GM10266 (cell line): Measurements from ENCODE around the gene ANKS6.

Experiments
- DNase-seq: peaks from one replicate; pipeline ENCODE4 v3.0.0; 2012; ENCODE audit errors: extremely low spot score
- TF ChIP-seq, protein P1 (sequence below): IDR thresholded peaks from 2 replicates; pipeline ENCODE4 v1.5.1; 2012; ENCODE audit warnings: mild to moderate bottlenecking, low read depth; ENCODE audit not compliant: control insufficient read depth, insufficient read depth; ENCODE audit errors: missing control alignments

Gene ANKS6

DNA sequence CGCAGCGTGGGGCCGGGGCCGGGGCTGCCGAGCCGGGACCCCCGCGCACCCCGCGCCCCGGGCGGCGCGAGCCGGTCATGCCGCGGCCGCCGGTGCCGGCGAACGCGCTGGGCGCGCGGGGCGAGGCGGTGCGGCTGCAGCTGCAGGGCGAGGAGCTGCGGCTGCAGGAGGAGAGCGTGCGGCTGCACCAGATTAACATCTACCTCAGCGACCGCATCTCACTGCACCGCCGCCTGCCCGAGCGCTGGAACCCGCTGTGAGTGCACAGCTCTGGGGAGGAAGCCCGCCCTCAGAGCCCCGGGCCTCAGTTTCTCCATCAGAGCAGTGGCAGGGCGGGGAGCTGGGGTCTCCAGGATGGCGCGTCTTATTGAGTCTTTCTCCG, 11.4 kb upstream of the ANKS6 start:
- no peak for DNase-seq
- TF ChIP-seq, protein P1, sequence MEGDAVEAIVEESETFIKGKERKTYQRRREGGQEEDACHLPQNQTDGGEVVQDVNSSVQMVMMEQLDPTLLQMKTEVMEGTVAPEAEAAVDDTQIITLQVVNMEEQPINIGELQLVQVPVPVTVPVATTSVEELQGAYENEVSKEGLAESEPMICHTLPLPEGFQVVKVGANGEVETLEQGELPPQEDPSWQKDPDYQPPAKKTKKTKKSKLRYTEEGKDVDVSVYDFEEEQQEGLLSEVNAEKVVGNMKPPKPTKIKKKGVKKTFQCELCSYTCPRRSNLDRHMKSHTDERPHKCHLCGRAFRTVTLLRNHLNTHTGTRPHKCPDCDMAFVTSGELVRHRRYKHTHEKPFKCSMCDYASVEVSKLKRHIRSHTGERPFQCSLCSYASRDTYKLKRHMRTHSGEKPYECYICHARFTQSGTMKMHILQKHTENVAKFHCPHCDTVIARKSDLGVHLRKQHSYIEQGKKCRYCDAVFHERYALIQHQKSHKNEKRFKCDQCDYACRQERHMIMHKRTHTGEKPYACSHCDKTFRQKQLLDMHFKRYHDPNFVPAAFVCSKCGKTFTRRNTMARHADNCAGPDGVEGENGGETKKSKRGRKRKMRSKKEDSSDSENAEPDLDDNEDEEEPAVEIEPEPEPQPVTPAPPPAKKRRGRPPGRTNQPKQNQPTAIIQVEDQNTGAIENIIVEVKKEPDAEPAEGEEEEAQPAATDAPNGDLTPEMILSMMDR, result no peak

DNA sequence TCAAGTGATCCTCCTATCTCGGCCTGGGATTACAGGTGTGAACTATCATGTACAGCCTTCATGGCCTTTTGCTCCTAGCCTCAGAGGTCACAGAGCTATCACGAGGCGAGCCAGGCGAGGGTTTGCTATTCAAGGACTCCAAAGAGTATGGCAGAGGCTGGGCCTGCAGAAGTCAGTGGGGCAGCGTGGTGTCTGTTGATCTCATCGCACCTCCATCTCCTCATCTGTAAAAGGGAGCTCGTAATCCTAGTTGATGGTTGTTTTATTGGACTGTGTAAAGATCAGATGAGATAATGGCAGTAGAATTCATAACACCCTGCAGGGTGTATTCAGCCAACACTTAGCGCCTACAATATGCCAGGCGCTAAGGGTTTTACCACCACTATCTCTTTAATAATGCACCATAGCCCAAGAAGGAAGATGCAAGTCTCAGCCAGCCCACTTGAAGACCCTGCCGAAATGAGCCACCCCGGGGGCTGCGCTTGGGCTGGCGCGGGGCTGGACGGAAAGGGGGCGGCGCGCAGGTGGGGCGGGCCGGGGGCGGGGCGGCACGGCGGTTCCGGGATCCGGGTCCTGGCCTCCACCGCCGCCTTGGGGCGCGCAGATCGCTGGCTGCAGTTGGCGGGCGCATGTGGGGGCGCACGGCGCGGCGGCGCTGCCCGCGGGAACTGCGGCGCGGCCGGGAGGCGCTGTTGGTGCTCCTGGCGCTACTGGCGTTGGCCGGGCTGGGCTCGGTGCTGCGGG, 10.9 kb upstream of the ANKS6 start, which contains the start of gene GALNT12:
TSS of gene GALNT12 (plus strand) at position 601 of the 744 bp plus-strand sequence. CDS start at position 630, 29 bp downstream.
- TF ChIP-seq, protein P1, result peak; percentile 8

DNA sequence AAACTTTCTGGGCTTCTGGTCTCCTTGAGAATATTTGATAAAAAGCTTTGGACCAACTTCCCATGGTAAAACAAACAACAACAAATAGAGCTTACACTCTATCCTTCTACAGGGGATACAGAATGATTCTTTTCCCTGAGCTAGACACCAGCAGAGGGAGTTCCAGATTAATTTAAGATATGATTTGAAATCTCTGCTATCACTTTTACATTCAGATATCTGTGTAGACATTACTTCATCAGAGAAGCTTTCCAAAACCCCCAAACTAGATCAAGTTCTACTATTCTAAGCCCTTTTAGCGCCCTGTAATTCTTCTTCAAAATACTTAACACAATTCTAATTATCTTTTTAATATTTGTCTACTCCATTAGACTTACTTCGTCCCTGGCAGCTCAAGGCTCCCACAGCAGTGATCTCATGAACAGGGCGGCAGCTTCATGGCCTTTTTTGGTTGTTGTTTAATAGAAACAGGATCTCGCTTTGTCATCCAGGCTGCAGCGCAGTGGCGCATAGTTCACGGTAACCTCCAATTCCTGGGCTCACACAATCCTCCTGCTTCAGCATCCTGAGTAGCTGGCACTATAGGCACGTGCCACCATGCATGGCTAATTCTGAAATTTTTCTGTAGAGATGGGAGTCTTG, 10.2 kb upstream of the ANKS6 start:
- TF ChIP-seq, protein P1, result no peak
- no peak for DNase-seq

More for the DNA sequence above, 10.9 kb upstream of the ANKS6 start, which contains the start of gene GALNT12:
- peak; percentile 88 for DNase-seq

DNA sequence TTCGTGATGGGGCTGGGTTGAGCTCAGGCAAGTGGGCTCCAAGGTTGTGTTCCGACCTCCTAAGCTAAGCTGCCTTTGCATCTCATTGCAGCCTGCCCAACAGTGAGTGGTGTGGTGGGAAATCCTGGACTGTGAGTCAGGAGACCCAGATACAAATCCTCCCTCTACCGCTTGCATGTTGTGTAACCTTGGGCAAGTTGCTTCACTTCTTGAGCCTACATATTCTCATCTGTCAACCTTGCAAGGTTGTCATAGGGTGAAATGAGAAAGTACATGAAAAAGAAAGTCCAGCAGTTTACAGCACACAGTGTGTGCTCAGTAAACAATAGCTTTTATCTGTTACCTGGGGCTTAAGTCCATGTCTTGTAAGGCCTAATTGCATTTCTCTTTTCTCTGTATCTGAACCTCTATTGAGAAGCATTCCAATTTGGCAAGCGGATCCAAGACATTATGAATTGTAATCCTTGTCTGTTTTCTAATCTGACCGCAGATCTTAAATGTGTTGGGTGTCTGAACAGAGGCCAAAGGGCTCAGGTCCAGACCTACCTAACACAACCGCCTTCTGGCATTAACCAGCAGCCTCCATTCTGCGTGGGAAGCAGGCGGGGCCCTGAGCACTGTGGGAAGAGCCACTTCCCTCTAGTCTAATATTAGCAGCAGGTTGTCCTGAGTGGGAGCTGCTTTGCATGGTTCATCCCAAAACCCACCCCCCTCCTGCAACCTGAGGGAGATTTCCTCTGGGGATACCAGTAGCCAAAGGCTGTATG, 9.3 kb upstream of the ANKS6 start:
- no peak for DNase-seq
- TF ChIP-seq, protein P1, result no peak

DNA sequence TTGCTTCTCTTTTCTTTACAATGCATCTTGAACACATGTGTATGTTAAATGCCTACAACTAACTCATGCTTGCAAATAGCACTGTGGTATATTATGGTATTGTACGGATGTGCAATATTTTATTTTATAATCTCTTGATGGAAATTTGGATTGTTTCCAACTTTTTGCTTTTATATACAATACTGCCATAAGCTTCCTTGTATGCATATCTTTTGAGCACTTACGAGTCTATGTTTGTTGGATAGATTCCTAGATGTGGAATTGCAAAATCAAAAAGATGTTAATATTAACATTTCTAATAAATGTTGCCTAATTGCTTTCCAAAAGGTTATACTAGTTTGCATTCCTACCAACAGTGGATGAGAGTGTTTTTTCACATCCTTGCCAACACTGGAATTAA, 7.7 kb upstream of the ANKS6 start:
- DNase-seq, result no peak
- TF ChIP-seq, protein P1, result no peak

DNA sequence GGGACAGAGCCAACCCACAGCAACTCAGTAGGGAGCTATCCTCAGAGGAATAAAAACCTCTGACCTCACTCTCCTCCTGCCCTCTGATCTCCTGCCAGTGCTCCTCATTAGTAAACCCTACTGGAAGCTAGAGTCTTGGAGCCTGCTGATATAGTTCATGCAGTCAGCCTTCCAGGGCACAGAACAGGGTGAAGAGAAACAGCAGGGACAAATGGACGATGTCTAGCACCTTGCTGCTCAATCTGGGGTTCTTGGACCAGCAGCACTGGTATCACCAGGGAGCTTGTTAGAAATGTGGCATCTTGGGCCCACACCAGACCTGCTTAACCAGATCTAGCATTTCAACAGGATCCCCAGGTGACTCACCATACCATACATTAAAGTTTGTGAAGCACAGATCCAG, 5.6 kb upstream of the ANKS6 start:
- DNase-seq, result no peak
- TF ChIP-seq, protein P1, result no peak
